Endothelial cell of umbilical vein (primary cell): Measurements from ENCODE around the gene BACH2. TPM values are rescaled to one million over a fixed set of nuclear protein-coding genes. Genes with fewer than 3 reads are reported as not detected.

ENCODE experiments used
- BruUV-seq: library from RNA; stranded (reverse); fragments of 400-500 nt; replicated peaks from 2 replicates; lab custom pipeline; 2021; lab: Mats Ljungman, UMichigan
- CTCF ChIA-PET: fragments of 300-600, 350-600 bp; sonication (Branson Sonifier 250); formaldehyde crosslinking; loops from one replicate; lab custom pipeline; 2021; ENCODE audit warnings: antibody characterized with exemption, inconsistent platforms; lab: Charles Lee
- POLR2A ChIA-PET: fragments of 300-600, 350-600 bp; sonication (Branson Sonifier 250); formaldehyde crosslinking; loops from one replicate; lab custom pipeline; 2021; ENCODE audit warnings: antibody characterized with exemption, inconsistent platforms; lab: Charles Lee
- DNase-seq: peaks from one replicate; pipeline ENCODE4 v3.0.0-alpha.2; 2011; ENCODE audit warnings: low read depth, low spot score
- FAIRE-seq: peaks from 2 replicates; lab custom pipeline; 2011; peaks lifted over from hg19 to GRCh38; lab: Jason Lieb, UNC
- H2AFZ ChIP-seq: 2 replicates; pipeline ENCODE4 v1.6.0; 2012; ENCODE audit warnings: low read depth, low read length, control low read depth, inconsistent platforms
- H3K27ac ChIP-seq: 2 replicates; pipeline ENCODE4 v1.5.1; 2011; ENCODE audit warnings: low read depth, mild to moderate bottlenecking, control low read depth, low read length, moderate library complexity; ENCODE audit not compliant: insufficient read depth
- H3K27me3 ChIP-seq, 2 experiments: 2 replicates each; pipeline versions ENCODE4 v1.6.0 to v1.6.1; 2011; ENCODE audit warnings: low read length in 2 of 2, mixed read lengths in 1 of 2; ENCODE audit not compliant: control insufficient read depth in 2 of 2, insufficient read depth in 2 of 2
- H3K36me3 ChIP-seq, 2 experiments: 2 replicates in 1 of 2; 3 replicates in 1 of 2; pipeline ENCODE4 v1.5.1; 2011; ENCODE audit warnings: low read length in 2 of 2, mild to moderate bottlenecking in 1 of 2, moderate library complexity in 1 of 2; ENCODE audit not compliant: control insufficient read depth in 2 of 2, insufficient read depth in 2 of 2; ENCODE audit errors: extremely low read depth in 1 of 2
- H3K4me1 ChIP-seq: 3 replicates; pipeline ENCODE4 v1.5.1; 2011; ENCODE audit warnings: mild to moderate bottlenecking, low read length; ENCODE audit not compliant: control insufficient read depth, insufficient read depth; ENCODE audit errors: extremely low read depth
- H3K4me2 ChIP-seq: 2 replicates; pipeline ENCODE4 v1.6.1; 2011; ENCODE audit warnings: low read length, control low read depth, mixed read lengths; ENCODE audit not compliant: insufficient read depth
- H3K4me3 ChIP-seq, 3 experiments: fragments of 200-600 bp in 1 of 3; sonication (generic), shearing (Covaris generic) in 1 of 3; replicated peaks in 1 of 3; 2 replicates each; pipeline ENCODE4 v1.5.1; 2011 to 2016; ENCODE audit warnings: control low read depth in 3 of 3, low read length in 3 of 3, mild to moderate bottlenecking in 2 of 3, inconsistent platforms in 1 of 3, low read depth in 1 of 3, moderate library complexity in 1 of 3; ENCODE audit not compliant: insufficient read depth in 1 of 3
- H3K79me2 ChIP-seq: 2 replicates; pipeline ENCODE4 v1.6.0; 2012; ENCODE audit warnings: low read length, inconsistent platforms; ENCODE audit not compliant: control insufficient read depth, insufficient read depth
- H3K9ac ChIP-seq: replicated peaks from 2 replicates; pipeline ENCODE3; 2011; ENCODE audit warnings: low read length, control low read depth; ENCODE audit not compliant: insufficient read depth; ENCODE audit errors: extremely low read depth
- H3K9me1 ChIP-seq: replicated peaks from 3 replicates; pipeline ENCODE4 v1.6.0; 2011; ENCODE audit warnings: mild to moderate bottlenecking, low read length; ENCODE audit not compliant: control insufficient read depth, insufficient read depth; ENCODE audit errors: extremely low read depth
- H3K9me3 ChIP-seq: replicated peaks from 2 replicates; pipeline ENCODE4 v1.5.1; 2012; ENCODE audit warnings: low read length, inconsistent platforms; ENCODE audit not compliant: control insufficient read depth, insufficient read depth
- H4K20me1 ChIP-seq: replicated peaks from 2 replicates; pipeline ENCODE3; 2011; ENCODE audit warnings: mild to moderate bottlenecking, low read length; ENCODE audit not compliant: control insufficient read depth, insufficient read depth; ENCODE audit errors: extremely low read depth
- EZH2 ChIP-seq: IDR thresholded peaks from 2 replicates; pipeline ENCODE4 v1.6.1; 2012; ENCODE audit warnings: borderline replicate concordance, low read depth, mild to moderate bottlenecking, moderate library complexity, low read length, inconsistent platforms; ENCODE audit not compliant: severe bottlenecking
- FOS ChIP-seq: IDR thresholded peaks from 2 replicates; pipeline ENCODE4 v1.6.1; 2011; ENCODE audit warnings: mild to moderate bottlenecking, low read length, moderate library complexity, borderline replicate concordance; ENCODE audit not compliant: insufficient read depth
- GATA2 ChIP-seq: IDR thresholded peaks from 2 replicates; pipeline ENCODE4 v1.7.0; 2011; ENCODE audit warnings: low read depth, mild to moderate bottlenecking, moderate library complexity, mixed read lengths, low read length; ENCODE audit not compliant: insufficient read length, insufficient read depth
- JUN ChIP-seq: IDR thresholded peaks from 2 replicates; pipeline ENCODE4 v1.6.1; 2011; ENCODE audit warnings: borderline replicate concordance, low read depth; ENCODE audit not compliant: insufficient read length, insufficient read depth
- MAX ChIP-seq: IDR thresholded peaks from 2 replicates; pipeline ENCODE4 v1.6.1; 2011; ENCODE audit not compliant: insufficient read depth, insufficient read length
- MYC ChIP-seq: IDR thresholded peaks from one replicate; pipeline ENCODE4 v1.6.1; 2011; ENCODE audit warnings: mild to moderate bottlenecking, low read depth, low read length
- POLR2A ChIP-seq: IDR thresholded peaks from 2 replicates; pipeline ENCODE4 v1.6.1; 2012; ENCODE audit warnings: low read depth, mild to moderate bottlenecking, control low read depth, low read length
- POLR2AphosphoS5 ChIP-seq: IDR thresholded peaks from 2 replicates; pipeline ENCODE4 v1.6.1; 2012; ENCODE audit warnings: low read depth, mild to moderate bottlenecking, control low read depth, low read length, moderate library complexity; ENCODE audit not compliant: insufficient read depth
- dilution Hi-C: fragments of 300-500 bp; cut with MboI; formaldehyde crosslinking; loops from one replicate; pipeline ENCODE4 v1.15.0; 2019; ENCODE audit warnings: low sequenced_read_pairs; ENCODE audit not compliant: extremely low pct_ligation_motif_present
- intact Hi-C: fragments of 100-400 bp; cut with micrococcal nuclease; formaldehyde crosslinking; loops from one replicate; pipeline ENCODE4 v1.10.0; 2022
- polyA plus RNA-seq, 4 experiments: library from polyadenylated mRNA; depleted of rRNA in 3 of 4; stranded (reverse) in 3 of 4; unstranded in 1 of 4; fragments of >200 nt; gene quantifications; 2 replicates each; pipeline versions ENCODE4 v1.2.1 to v1.2.3, GENCODE V29; 2011 to 2012; ENCODE audit warnings: missing spikeins in 1 of 4
- total RNA-seq: library from RNA; stranded (reverse); gene quantifications from 2 replicates; pipeline ENCODE4 v1.2.3, GENCODE V29; 2021
- TF ChIP-seq, protein P1 (sequence below), 2 donors: IDR thresholded peaks; 1 replicate in 1 of 2; 2 replicates in 1 of 2; pipeline ENCODE4 v1.5.1; 2011; ENCODE audit warnings: low read length in 2 of 2, mild to moderate bottlenecking in 2 of 2, moderate library complexity in 2 of 2, control low read depth in 1 of 2, inconsistent platforms in 1 of 2, low read depth in 1 of 2; ENCODE audit not compliant: insufficient read depth in 1 of 2; ENCODE audit errors: extremely low read depth in 1 of 2

Gene BACH2
- total and polyA plus RNA-seq, 2 donors (not counting 3 experiments of a cell fraction or from before 2014, with no cell fraction given) = 1.7 to 5.6 TPM

DNA sequence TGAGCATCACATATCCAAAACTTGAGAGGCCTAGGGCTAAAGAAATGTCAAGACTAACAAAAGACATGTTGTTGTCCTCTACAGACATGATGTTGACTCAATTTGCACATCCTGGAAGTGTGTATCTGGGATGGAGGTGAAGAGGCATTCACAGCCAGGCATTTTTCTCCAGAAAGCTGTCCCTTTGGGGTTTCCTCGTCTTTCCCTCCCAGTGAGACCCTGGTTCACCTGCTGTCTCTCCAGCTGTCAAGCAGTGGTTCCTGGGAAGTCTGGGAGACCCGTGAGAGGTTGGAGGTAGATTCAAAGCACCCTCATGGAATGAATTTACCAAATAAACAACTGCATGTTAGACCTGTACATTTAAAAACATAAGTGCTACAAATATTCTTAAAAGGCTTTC is 32.1 kb downstream of the BACH2 start:
- H3K4me1 ChIP-seq = no peaks in the 10 kb centered on the region
- H3K36me3 ChIP-seq = no peaks in the 10 kb centered on the region
- no peaks in the 10 kb centered on the region for H4K20me1 ChIP-seq
- no peak overlapping the region for H3K4me3 ChIP-seq
- peaks cover 0 to 3% of the 10 kb centered on the region in 2 experiments for H3K27me3 ChIP-seq
- H3K9me3 ChIP-seq = no peaks in the 10 kb centered on the region
- H3K9ac ChIP-seq = no peak overlapping the region
- BruUV-seq = no TSS peak
- intact Hi-C loops = no loop called here
- no peak for TF ChIP-seq MYC
- TF ChIP-seq GATA2 = no peak
- no peak for TF ChIP-seq FOS
- no peak for TF ChIP-seq EZH2
- TF ChIP-seq POLR2AphosphoS5 = no peak
- no peak for TF ChIP-seq POLR2A
- no peak for TF ChIP-seq MAX
- TF ChIP-seq JUN = no peak
- TF ChIP-seq, protein P1, sequence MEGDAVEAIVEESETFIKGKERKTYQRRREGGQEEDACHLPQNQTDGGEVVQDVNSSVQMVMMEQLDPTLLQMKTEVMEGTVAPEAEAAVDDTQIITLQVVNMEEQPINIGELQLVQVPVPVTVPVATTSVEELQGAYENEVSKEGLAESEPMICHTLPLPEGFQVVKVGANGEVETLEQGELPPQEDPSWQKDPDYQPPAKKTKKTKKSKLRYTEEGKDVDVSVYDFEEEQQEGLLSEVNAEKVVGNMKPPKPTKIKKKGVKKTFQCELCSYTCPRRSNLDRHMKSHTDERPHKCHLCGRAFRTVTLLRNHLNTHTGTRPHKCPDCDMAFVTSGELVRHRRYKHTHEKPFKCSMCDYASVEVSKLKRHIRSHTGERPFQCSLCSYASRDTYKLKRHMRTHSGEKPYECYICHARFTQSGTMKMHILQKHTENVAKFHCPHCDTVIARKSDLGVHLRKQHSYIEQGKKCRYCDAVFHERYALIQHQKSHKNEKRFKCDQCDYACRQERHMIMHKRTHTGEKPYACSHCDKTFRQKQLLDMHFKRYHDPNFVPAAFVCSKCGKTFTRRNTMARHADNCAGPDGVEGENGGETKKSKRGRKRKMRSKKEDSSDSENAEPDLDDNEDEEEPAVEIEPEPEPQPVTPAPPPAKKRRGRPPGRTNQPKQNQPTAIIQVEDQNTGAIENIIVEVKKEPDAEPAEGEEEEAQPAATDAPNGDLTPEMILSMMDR (IDR thresholded peaks at IDR 0.05; ENCODE audit: extremely low read depth in 1 of 2, insufficient read depth in 1 of 2, low read depth in 1 of 2, low read length in 2 of 2) = no peak
- H3K9me1 ChIP-seq = no peaks in the 10 kb centered on the region
- H3K4me2 ChIP-seq = no peak overlapping the region
- H2AFZ ChIP-seq = no peak overlapping the region
- FAIRE-seq = no peak
- no peak overlapping the region for H3K27ac ChIP-seq
- no peaks in the 10 kb centered on the region for H3K79me2 ChIP-seq
- DNase-seq = no peak
- POLR2A ChIA-PET = no interaction called here
- dilution Hi-C loops = no loop called here
- CTCF ChIA-PET = no interaction called here
